Muscle of arm (tissue), 12 donors: ENCODE measurements around the gene SKA1. TPM values are rescaled to one million over a fixed set of nuclear protein-coding genes. Genes with fewer than 3 reads are reported as not detected.
"Not testable (repeated sequence)": the region's sequence is repeated elsewhere in the genome, so short reads cannot be mapped to it uniquely, and the experiment has no call there.

Source experiments
- DNase-seq: peaks from one replicate; pipeline ENCODE4 v3.0.0-alpha.2; 2013
- polyA plus RNA-seq, 12 donors: library from polyadenylated mRNA; unstranded; fragments of 120-200 nt; gene quantifications; one replicate each; pipeline ENCODE4 v1.2.1, GENCODE V29; 2013; ENCODE audit not compliant: insufficient read length in 12 of 12

SKA1 gene
- polyA plus RNA-seq, 12 donors, result 2.2 to 8.4 (median 4.6) TPM; not detected in 2

GRCh38 chr18:50428531-50429206, 53.8 kb downstream of the SKA1 start:
- no peak for DNase-seq

GRCh38 chr18:50429207-50429948, 54.5 kb downstream of the SKA1 start:
- DNase-seq, result peak; percentile 15

- DNase-seq, result no peak
Measured at GRCh38 chr18:50432915-50433314, 58.1 kb downstream of the SKA1 start.

GRCh38 chr18:50436742-50437141, 61.9 kb downstream of the SKA1 start:
- DNase-seq, result not testable (repeated sequence)

GRCh38 chr18:50439460-50440015, 64.7 kb downstream of the SKA1 start:
- DNase-seq, result no peak

- no peak for DNase-seq
Measured at GRCh38 chr18:50441016-50441415, 66.2 kb downstream of the SKA1 start.

GRCh38 chr18:50441501-50441900, 66.7 kb downstream of the SKA1 start:
- DNase-seq, result no peak

Other genes starting within 250 kb of the SKA1 start
- gene MYO5B, start 179.9 kb upstream of the SKA1 start, polyA plus RNA-seq, result 10 to 100 TPM in 1 of 12 donors, 1 to 10 TPM in 10, not detected in 1; 1.0 to 10.1 (median 1.5) TPM
- gene CFAP53, start 108.6 kb upstream of the SKA1 start, polyA plus RNA-seq, result 1 to 10 TPM in 1 of 12 donors, under 1 TPM in 9, not detected in 2; 0.11 to 1.1 (median 0.34) TPM
- 10 to 100 TPM in 11 of 12 donors, not detected in 1; 31.7 to 55.2 (median 40.1) TPM for gene MBD1, start 93.5 kb upstream of the SKA1 start, polyA plus RNA-seq
- 10 to 100 TPM in 11 of 12 donors, not detected in 1; 24.7 to 59.4 (median 30.6) TPM for gene CXXC1, start 87.4 kb upstream of the SKA1 start, polyA plus RNA-seq
- gene MAPK4, start 185.0 kb downstream of the SKA1 start, polyA plus RNA-seq, result 10 to 100 TPM in 3 of 12 donors, 1 to 10 TPM in 8, not detected in 1; 3.6 to 13.7 (median 8.6) TPM